Activated T-cell treated with anti-CD3 and anti-CD28 coated beads, Interleukin-2, amount 50 U/mL, for 1 hour (primary cell): ENCODE data around the gene CST11.

ENCODE experiments used
- DNase-seq: peaks from one replicate; pipeline ENCODE4 v3.0.0-alpha.2; 2020

CST11 gene

GRCh38 chr20:23419995-23420901 lies 32.4 kb downstream of the CST11 start:
- peak; percentile 55 for DNase-seq

GRCh38 chr20:23419657-23419994 lies 33.0 kb downstream of the CST11 start:
- no peak for DNase-seq

- DNase-seq, result no peak
Observed at GRCh38 chr20:23417861-23418260, 34.8 kb downstream of the CST11 start.

- DNase-seq, result no peak
Observed at GRCh38 chr20:23415959-23416583, 36.6 kb downstream of the CST11 start.

GRCh38 chr20:23415555-23415954 lies 37.1 kb downstream of the CST11 start:
- no peak for DNase-seq

- DNase-seq, result no peak
Observed at GRCh38 chr20:23414526-23415188, 38.0 kb downstream of the CST11 start.

GRCh38 chr20:23413862-23414422 lies 38.7 kb downstream of the CST11 start:
- DNase-seq, result no peak

GRCh38 chr20:23412026-23412425 lies 40.6 kb downstream of the CST11 start:
- DNase-seq, result no peak

- no peak for DNase-seq
Observed at GRCh38 chr20:23410916-23411695, 41.6 kb downstream of the CST11 start.

GRCh38 chr20:23409800-23410199 lies 42.9 kb downstream of the CST11 start:
- no peak for DNase-seq

GRCh38 chr20:23408957-23409356 lies 43.7 kb downstream of the CST11 start:
- DNase-seq, result no peak

GRCh38 chr20:23407781-23408464 lies 44.8 kb downstream of the CST11 start:
- DNase-seq, result no peak

GRCh38 chr20:23406880-23407279 lies 45.8 kb downstream of the CST11 start:
- no peak for DNase-seq

GRCh38 chr20:23404196-23404595 lies 48.5 kb downstream of the CST11 start:
- no peak for DNase-seq

- no peak for DNase-seq
Observed at GRCh38 chr20:23403751-23404150, 48.9 kb downstream of the CST11 start.

GRCh38 chr20:23401051-23401450 lies 51.6 kb downstream of the CST11 start:
- no peak for DNase-seq
